LNCaP clone FGC (cell line): ENCODE results near the gene CLIC4.
"Not testable (repeated sequence)": the region's sequence is repeated elsewhere in the genome, so short reads cannot be mapped to it uniquely, and the experiment has no call there.

Experiments
- DNase-seq: peaks from one replicate; pipeline ENCODE4 v3.0.0-alpha.2; 2011; ENCODE audit warnings: low read depth
- H3K4me3 ChIP-seq: 2 replicates; pipeline ENCODE4 v1.5.1; 2011; ENCODE audit warnings: mild to moderate bottlenecking, low read depth, low read length, control low read depth
- CTCF ChIP-seq: IDR thresholded peaks from 2 replicates; pipeline ENCODE4 v1.5.1; 2012; ENCODE audit warnings: mild to moderate bottlenecking; ENCODE audit not compliant: control insufficient read depth, insufficient read depth; ENCODE audit errors: extremely low read depth

Gene CLIC4

GRCh38 chr1:24771574-24771973 is 26.3 kb downstream of the CLIC4 start:
- H3K4me3 ChIP-seq: no peak overlapping the region
- DNase-seq: no peak
- TF ChIP-seq CTCF: no peak

GRCh38 chr1:24773618-24774017 is 28.4 kb downstream of the CLIC4 start:
- no peak for DNase-seq
- no peak for TF ChIP-seq CTCF

DNA sequence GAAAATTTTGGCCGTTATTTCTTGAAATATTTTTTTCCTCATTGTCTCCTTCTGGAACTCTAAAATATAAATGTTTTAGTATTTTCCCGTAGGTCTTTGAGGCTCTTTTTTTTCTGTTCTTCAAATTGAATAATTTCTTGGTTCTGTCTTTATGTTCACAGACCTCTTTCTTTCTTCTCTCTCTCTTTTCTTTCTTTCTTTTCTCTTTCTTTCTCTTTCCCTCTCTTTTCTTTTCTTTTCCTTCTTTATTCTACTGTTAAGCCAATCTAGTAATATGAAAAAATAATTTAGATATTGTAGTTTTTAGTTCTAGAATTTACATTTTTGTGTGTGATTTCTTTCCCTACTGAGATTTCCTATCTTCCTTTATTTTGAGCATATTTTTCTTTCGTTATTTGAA is 30.1 kb downstream of the CLIC4 start:
- no peak for DNase-seq
- no peak overlapping the region for H3K4me3 ChIP-seq
- TF ChIP-seq CTCF: no peak

More at GRCh38 chr1:24773618-24774017, 28.4 kb downstream of the CLIC4 start:
- no peak overlapping the region for H3K4me3 ChIP-seq

- no peak for DNase-seq
- no peak for TF ChIP-seq CTCF
- no peak overlapping the region for H3K4me3 ChIP-seq
Observed at GRCh38 chr1:24775916-24776315, 30.7 kb downstream of the CLIC4 start.

GRCh38 chr1:24776821-24777220 is 31.6 kb downstream of the CLIC4 start:
- no peak for DNase-seq
- TF ChIP-seq CTCF: no peak
- H3K4me3 ChIP-seq: no peak overlapping the region

- DNase-seq: no peak
- TF ChIP-seq CTCF: no peak
- H3K4me3 ChIP-seq: no peak overlapping the region
Observed at GRCh38 chr1:24778141-24778540, 32.9 kb downstream of the CLIC4 start.

- not testable (repeated sequence) for DNase-seq, H3K4me3 ChIP-seq
Observed at GRCh38 chr1:24779199-24779598, 34.0 kb downstream of the CLIC4 start.
